ENCODE results near the gene HOXC9.

GRCh38 chr12:54035568-54036264, 35.8 kb downstream of the HOXC9 start:
- TF ChIP-seq ZNF274 (IDR thresholded peaks at IDR 0.05; ENCODE audit: low read depth, low read length) (no peak), YY1 (IDR thresholded peaks at IDR 0.05; ENCODE audit: insufficient read depth, insufficient read length) (no peak), SUZ12 (IDR thresholded peaks at IDR 0.05; ENCODE audit: extremely low read depth, insufficient read depth, insufficient read length) (no peak)
